ENCODE measurements around the gene CD302. TPM values are rescaled to one million over a fixed set of nuclear protein-coding genes. Genes with fewer than 3 reads are reported as not detected.

Gene CD302
- total and polyA plus RNA-seq, 8 donors, result 4.6 to 60.6 (median 28.0) TPM

- no peak for DNase-seq
- H3K27ac ChIP-seq, result peak overlapping the region in 1 of 5 donors; percentile 37
- intact Hi-C loops (cut with DNase I; ENCODE audit: low total_unique reads), result no loop called here
- TF ChIP-seq CTCF (IDR thresholded peaks at IDR 0.05) (no peak), POLR2AphosphoS5 (IDR thresholded peaks at IDR 0.05) (no peak), EP300 (IDR thresholded peaks at IDR 0.05) (no peak), POLR2A (IDR thresholded peaks at IDR 0.05) (no peak)
- peaks cover 28 to 70% (median 41%) of the 10 kb centered on the region in 4 donors for H3K4me1 ChIP-seq
- H3K4me3 ChIP-seq, result no peak overlapping the region
- 75 to 100% (median 92%) methylated on average over 1 of the region's 1 CpG for WGBS, 5 donors
- H3K9me3 ChIP-seq, result no peaks in the 10 kb centered on the region
- H3K36me3 ChIP-seq, result no peaks in the 10 kb centered on the region
- no peaks in the 10 kb centered on the region for H3K27me3 ChIP-seq
These were observed 4.7 kb downstream of the CD302 start for GRCh38 chr2:159793326-159793725.

- 84 to 96% (median 92%) methylated on average over 4 of the region's 4 CpGs for WGBS, 5 donors
- intact Hi-C loops (cut with DNase I; ENCODE audit: low total_unique reads), result no loop called here
- Histone ChIP-seq H3K9me3 (no peaks in the 10 kb centered on the region), H3K27me3 (no peaks in the 10 kb centered on the region), H3K27ac (no peak overlapping the region), H3K36me3 (no peaks in the 10 kb centered on the region), H3K4me3 (no peak overlapping the region), H3K4me1 (peaks cover 30 to 75% (median 47%) of the 10 kb centered on the region in 4 donors)
- no peak for TF ChIP-seq EP300 (IDR thresholded peaks at IDR 0.05)
- TF ChIP-seq POLR2A (IDR thresholded peaks at IDR 0.05), result no peak
- TF ChIP-seq CTCF (IDR thresholded peaks at IDR 0.05), result no peak
- TF ChIP-seq POLR2AphosphoS5 (IDR thresholded peaks at IDR 0.05), result no peak
- no peak for DNase-seq
These were observed 5.4 kb downstream of the CD302 start for GRCh38 chr2:159792599-159792998.

GRCh38 chr2:159792036-159792435 is 6.0 kb downstream of the CD302 start:
- intact Hi-C loops (cut with DNase I; ENCODE audit: low total_unique reads), result no loop called here
- H3K9me3 ChIP-seq, result no peaks in the 10 kb centered on the region
- DNase-seq, result no peak
- H3K27ac ChIP-seq, result no peak overlapping the region
- H3K36me3 ChIP-seq, result no peaks in the 10 kb centered on the region
- WGBS, 5 donors, result 73 to 80% (median 77%) methylated on average over 1 of the region's 1 CpG
- TF ChIP-seq CTCF (IDR thresholded peaks at IDR 0.05) (no peak), POLR2AphosphoS5 (IDR thresholded peaks at IDR 0.05) (no peak), POLR2A (IDR thresholded peaks at IDR 0.05) (no peak), EP300 (IDR thresholded peaks at IDR 0.05) (no peak)
- H3K4me1 ChIP-seq, result peaks cover 28 to 72% (median 47%) of the 10 kb centered on the region in 4 donors
- H3K27me3 ChIP-seq, result no peaks in the 10 kb centered on the region
- no peak overlapping the region for H3K4me3 ChIP-seq

GRCh38 chr2:159790323-159790722 is 7.7 kb downstream of the CD302 start:
- no peak overlapping the region for H3K4me3 ChIP-seq
- 14 to 52% (median 24%) methylated on average over 1 of the region's 1 CpG for WGBS, 5 donors
- no peaks in the 10 kb centered on the region for H3K9me3 ChIP-seq
- TF ChIP-seq POLR2AphosphoS5 (IDR thresholded peaks at IDR 0.05), result no peak
- TF ChIP-seq POLR2A (IDR thresholded peaks at IDR 0.05), result no peak
- TF ChIP-seq CTCF (IDR thresholded peaks at IDR 0.05), result no peak
- TF ChIP-seq EP300 (IDR thresholded peaks at IDR 0.05), result no peak
- peaks cover 16 to 58% (median 31%) of the 10 kb centered on the region in 4 donors for H3K4me1 ChIP-seq
- intact Hi-C loops (cut with DNase I; ENCODE audit: low total_unique reads), result no loop called here
- DNase-seq, result no peak
- H3K36me3 ChIP-seq, result no peaks in the 10 kb centered on the region
- no peaks in the 10 kb centered on the region for H3K27me3 ChIP-seq
- no peak overlapping the region for H3K27ac ChIP-seq

Data from stomach (tissue), 9 donors.